Fibroblast of mammary gland (primary cell): ENCODE data around the gene ZNF558.
A peak's percentile ranks its signal among the peaks of the same experiment; 100 is the strongest.
"Not testable (repeated sequence)": the region's sequence is repeated elsewhere in the genome, so short reads cannot be mapped to it uniquely, and the experiment has no call there.

ENCODE experiments used
- DNase-seq: peaks from one replicate; pipeline ENCODE4 v3.0.0-alpha.2; 2010; ENCODE audit warnings: low read depth
- H3K4me3 ChIP-seq: 2 replicates; pipeline ENCODE4 v1.5.1; 2011; ENCODE audit warnings: low read depth, mild to moderate bottlenecking, low read length, moderate library complexity; ENCODE audit not compliant: control insufficient read depth
- TF ChIP-seq, protein P1 (sequence below): conservative IDR thresholded peaks from 2 replicates; pipeline ENCODE4 v1.5.1; 2011; ENCODE audit warnings: low read depth, low read length, inconsistent platforms; ENCODE audit not compliant: control insufficient read depth, insufficient read depth

Gene ZNF558

DNA sequence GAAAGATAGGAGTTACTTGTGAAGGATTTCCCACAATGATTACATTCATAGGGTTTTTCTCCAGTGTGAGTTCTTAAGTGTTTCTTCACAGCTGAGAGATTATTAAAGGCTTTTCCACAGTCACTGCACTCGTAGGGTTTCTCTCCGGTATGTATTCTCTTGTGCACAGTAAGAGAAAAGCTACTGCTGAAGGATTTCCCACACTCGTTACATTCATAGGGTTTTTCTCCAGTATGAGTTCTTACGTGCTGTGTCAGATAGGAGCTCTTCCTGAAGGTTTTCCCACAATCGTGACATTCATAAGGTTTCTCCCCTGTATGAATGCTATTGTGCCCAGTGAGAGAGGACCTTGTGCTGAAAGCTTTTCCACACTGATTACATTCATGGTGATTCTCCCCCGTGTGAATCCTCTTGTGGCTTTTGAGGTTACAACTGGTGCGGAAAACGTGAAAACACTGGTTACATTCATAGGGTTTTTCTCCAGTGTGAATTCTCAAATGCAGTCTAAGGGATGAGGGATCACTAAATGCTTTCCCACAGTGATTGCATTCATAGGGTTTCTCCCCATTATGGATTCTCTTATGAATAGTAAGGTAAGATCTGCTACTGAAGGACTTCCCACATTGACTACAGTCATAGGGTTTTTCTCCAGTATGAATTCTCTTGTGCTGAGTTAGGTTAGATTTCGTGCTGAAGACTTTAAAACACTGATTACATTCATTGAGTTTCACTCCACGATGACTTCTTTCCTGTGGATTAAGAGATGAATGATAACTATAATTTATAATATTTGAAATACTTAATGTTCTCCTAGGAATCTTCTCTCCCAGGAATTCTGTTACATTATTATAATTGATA lies 20.6 kb downstream of the ZNF558 start:
- no peak overlapping the region for H3K4me3 ChIP-seq
- TF ChIP-seq, protein P1, sequence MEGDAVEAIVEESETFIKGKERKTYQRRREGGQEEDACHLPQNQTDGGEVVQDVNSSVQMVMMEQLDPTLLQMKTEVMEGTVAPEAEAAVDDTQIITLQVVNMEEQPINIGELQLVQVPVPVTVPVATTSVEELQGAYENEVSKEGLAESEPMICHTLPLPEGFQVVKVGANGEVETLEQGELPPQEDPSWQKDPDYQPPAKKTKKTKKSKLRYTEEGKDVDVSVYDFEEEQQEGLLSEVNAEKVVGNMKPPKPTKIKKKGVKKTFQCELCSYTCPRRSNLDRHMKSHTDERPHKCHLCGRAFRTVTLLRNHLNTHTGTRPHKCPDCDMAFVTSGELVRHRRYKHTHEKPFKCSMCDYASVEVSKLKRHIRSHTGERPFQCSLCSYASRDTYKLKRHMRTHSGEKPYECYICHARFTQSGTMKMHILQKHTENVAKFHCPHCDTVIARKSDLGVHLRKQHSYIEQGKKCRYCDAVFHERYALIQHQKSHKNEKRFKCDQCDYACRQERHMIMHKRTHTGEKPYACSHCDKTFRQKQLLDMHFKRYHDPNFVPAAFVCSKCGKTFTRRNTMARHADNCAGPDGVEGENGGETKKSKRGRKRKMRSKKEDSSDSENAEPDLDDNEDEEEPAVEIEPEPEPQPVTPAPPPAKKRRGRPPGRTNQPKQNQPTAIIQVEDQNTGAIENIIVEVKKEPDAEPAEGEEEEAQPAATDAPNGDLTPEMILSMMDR: no peak

DNA sequence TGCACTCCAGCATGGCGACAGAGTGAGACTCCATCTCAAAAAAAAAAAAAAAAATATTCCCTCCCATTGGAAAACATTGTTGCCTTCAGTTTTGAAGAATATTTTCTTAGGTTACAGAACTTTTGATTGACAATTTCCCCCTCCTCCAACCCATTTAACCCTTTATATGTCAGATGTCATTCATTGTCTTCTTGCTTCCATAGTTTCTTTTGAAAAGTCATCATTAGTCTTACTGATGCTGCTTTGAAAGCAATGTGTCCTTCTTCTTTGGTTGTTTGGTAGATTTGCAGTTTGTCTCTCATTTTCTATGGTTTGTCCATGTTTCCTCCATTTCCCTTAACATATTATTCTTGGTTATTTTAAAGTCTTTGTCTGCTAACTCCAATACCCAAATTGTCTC lies 25.4 kb downstream of the ZNF558 start:
- TF ChIP-seq, protein P1: no peak
- H3K4me3 ChIP-seq: no peak overlapping the region
- DNase-seq: no peak

More for the DNA sequence above, 20.6 kb downstream of the ZNF558 start:
- peak; percentile 30 for DNase-seq

DNA sequence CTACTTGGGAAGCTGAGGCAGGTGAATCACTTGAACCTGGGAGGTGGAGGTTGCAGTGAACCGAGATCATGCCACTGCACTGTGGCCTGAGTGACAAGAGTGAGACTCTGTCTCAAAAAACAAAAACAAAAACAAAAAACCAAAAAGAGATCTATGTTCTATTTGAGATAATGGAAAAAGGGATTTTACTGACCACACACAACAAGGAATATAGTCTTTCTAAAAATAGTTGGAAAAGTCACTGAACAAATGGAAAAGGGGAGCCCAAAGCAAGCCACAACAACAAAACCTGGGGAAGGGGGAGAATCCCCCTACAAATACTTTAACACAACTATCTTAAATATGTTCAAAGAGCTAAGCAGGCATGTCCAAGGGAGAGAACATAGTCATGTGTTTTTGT lies 37.3 kb downstream of the ZNF558 start:
- TF ChIP-seq, protein P1: no peak
- no peak for DNase-seq
- H3K4me3 ChIP-seq: no peak overlapping the region

DNA sequence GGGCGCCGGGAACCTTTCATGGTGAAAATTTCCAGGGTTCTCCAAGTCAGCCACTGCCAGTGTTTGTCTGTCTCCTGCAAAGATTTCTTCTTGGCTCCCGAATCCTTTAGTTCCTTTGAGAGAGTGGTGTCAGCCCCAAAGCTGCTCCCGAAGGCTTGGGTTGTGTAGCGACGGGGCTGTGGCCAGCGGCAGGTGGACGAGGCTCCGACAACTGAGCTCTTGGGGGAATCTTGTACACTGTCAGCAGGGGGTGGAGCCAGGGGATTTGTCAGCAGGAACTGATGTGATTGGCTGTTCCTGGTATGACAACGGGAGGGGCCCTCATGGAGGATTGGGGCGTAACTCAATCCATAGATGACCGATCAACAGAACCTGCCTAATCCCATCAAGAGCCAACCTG lies 58.5 kb downstream of the ZNF558 start:
- H3K4me3 ChIP-seq, DNase-seq: not testable (repeated sequence)

DNA sequence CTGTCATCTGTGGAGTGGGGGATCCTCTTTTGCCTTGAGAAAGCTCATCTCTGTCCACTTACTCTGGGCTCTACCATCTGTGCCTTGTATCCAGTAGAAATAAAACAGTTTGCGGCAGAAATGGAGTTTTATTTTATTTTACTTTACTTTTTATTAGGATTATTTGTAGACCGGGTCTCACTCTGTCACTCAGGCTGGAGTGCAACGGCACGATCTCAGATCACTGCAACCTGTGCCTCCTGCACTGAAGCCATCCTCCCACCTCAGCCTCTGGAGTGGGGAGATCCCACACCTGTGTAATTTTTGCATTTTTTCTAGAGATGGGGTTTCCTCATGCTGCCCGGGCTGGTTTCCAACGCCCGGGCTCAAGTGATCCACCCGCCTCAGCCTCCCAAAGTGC lies 62.8 kb downstream of the ZNF558 start:
- not testable (repeated sequence) for DNase-seq, H3K4me3 ChIP-seq

DNA sequence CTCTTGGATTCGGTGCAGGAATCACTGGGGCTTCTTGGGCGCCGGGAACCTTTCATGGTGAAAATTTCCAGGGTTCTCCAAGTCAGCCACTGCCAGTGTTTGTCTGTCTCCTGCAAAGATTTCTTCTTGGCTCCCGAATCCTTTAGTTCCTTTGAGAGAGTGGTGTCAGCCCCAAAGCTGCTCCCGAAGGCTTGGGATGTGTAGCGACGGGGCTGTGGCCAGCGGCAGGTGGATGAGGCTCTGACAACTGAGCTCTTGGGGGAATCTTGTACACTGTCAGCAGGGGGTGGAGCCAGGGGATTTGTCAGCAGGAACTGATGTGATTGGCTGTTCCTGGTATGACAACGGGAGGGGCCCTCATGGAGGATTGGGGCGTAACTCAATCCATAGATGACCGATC lies 64.8 kb downstream of the ZNF558 start:
- DNase-seq, H3K4me3 ChIP-seq: not testable (repeated sequence)
